Endothelial cell of umbilical vein (primary cell): Measurements from ENCODE around the gene TP73. TPM values are rescaled to one million over a fixed set of nuclear protein-coding genes. Genes with fewer than 3 reads are reported as not detected.

Source experiments
- BruUV-seq: library from RNA; stranded (reverse); fragments of 400-500 nt; replicated peaks from 2 replicates; lab custom pipeline; 2021; lab: Mats Ljungman, UMichigan
- CTCF ChIA-PET: fragments of 300-600, 350-600 bp; sonication (Branson Sonifier 250); formaldehyde crosslinking; loops from one replicate; lab custom pipeline; 2021; ENCODE audit warnings: antibody characterized with exemption, inconsistent platforms; lab: Charles Lee
- POLR2A ChIA-PET: fragments of 300-600, 350-600 bp; sonication (Branson Sonifier 250); formaldehyde crosslinking; loops from one replicate; lab custom pipeline; 2021; ENCODE audit warnings: antibody characterized with exemption, inconsistent platforms; lab: Charles Lee
- DNase-seq: peaks from one replicate; pipeline ENCODE4 v3.0.0-alpha.2; 2011; ENCODE audit warnings: low read depth, low spot score
- FAIRE-seq: peaks from 2 replicates; lab custom pipeline; 2011; peaks lifted over from hg19 to GRCh38; lab: Jason Lieb, UNC
- H2AFZ ChIP-seq: 2 replicates; pipeline ENCODE4 v1.6.0; 2012; ENCODE audit warnings: low read depth, low read length, control low read depth, inconsistent platforms
- H3K27ac ChIP-seq: 2 replicates; pipeline ENCODE4 v1.5.1; 2011; ENCODE audit warnings: low read depth, mild to moderate bottlenecking, control low read depth, low read length, moderate library complexity; ENCODE audit not compliant: insufficient read depth
- H3K27me3 ChIP-seq, 2 experiments: 2 replicates each; pipeline versions ENCODE4 v1.6.0 to v1.6.1; 2011; ENCODE audit warnings: low read length in 2 of 2, mixed read lengths in 1 of 2; ENCODE audit not compliant: control insufficient read depth in 2 of 2, insufficient read depth in 2 of 2
- H3K36me3 ChIP-seq, 2 experiments: 2 replicates in 1 of 2; 3 replicates in 1 of 2; pipeline ENCODE4 v1.5.1; 2011; ENCODE audit warnings: low read length in 2 of 2, mild to moderate bottlenecking in 1 of 2, moderate library complexity in 1 of 2; ENCODE audit not compliant: control insufficient read depth in 2 of 2, insufficient read depth in 2 of 2; ENCODE audit errors: extremely low read depth in 1 of 2
- H3K4me1 ChIP-seq: 3 replicates; pipeline ENCODE4 v1.5.1; 2011; ENCODE audit warnings: mild to moderate bottlenecking, low read length; ENCODE audit not compliant: control insufficient read depth, insufficient read depth; ENCODE audit errors: extremely low read depth
- H3K4me2 ChIP-seq: 2 replicates; pipeline ENCODE4 v1.6.1; 2011; ENCODE audit warnings: low read length, control low read depth, mixed read lengths; ENCODE audit not compliant: insufficient read depth
- H3K4me3 ChIP-seq, 3 experiments: fragments of 200-600 bp in 1 of 3; sonication (generic), shearing (Covaris generic) in 1 of 3; replicated peaks in 1 of 3; 2 replicates each; pipeline ENCODE4 v1.5.1; 2011 to 2016; ENCODE audit warnings: control low read depth in 3 of 3, low read length in 3 of 3, mild to moderate bottlenecking in 2 of 3, inconsistent platforms in 1 of 3, low read depth in 1 of 3, moderate library complexity in 1 of 3; ENCODE audit not compliant: insufficient read depth in 1 of 3
- H3K79me2 ChIP-seq: 2 replicates; pipeline ENCODE4 v1.6.0; 2012; ENCODE audit warnings: low read length, inconsistent platforms; ENCODE audit not compliant: control insufficient read depth, insufficient read depth
- H3K9ac ChIP-seq: replicated peaks from 2 replicates; pipeline ENCODE3; 2011; ENCODE audit warnings: low read length, control low read depth; ENCODE audit not compliant: insufficient read depth; ENCODE audit errors: extremely low read depth
- H3K9me1 ChIP-seq: replicated peaks from 3 replicates; pipeline ENCODE4 v1.6.0; 2011; ENCODE audit warnings: mild to moderate bottlenecking, low read length; ENCODE audit not compliant: control insufficient read depth, insufficient read depth; ENCODE audit errors: extremely low read depth
- H3K9me3 ChIP-seq: replicated peaks from 2 replicates; pipeline ENCODE4 v1.5.1; 2012; ENCODE audit warnings: low read length, inconsistent platforms; ENCODE audit not compliant: control insufficient read depth, insufficient read depth
- H4K20me1 ChIP-seq: replicated peaks from 2 replicates; pipeline ENCODE3; 2011; ENCODE audit warnings: mild to moderate bottlenecking, low read length; ENCODE audit not compliant: control insufficient read depth, insufficient read depth; ENCODE audit errors: extremely low read depth
- EZH2 ChIP-seq: IDR thresholded peaks from 2 replicates; pipeline ENCODE4 v1.6.1; 2012; ENCODE audit warnings: borderline replicate concordance, low read depth, mild to moderate bottlenecking, moderate library complexity, low read length, inconsistent platforms; ENCODE audit not compliant: severe bottlenecking
- FOS ChIP-seq: IDR thresholded peaks from 2 replicates; pipeline ENCODE4 v1.6.1; 2011; ENCODE audit warnings: mild to moderate bottlenecking, low read length, moderate library complexity, borderline replicate concordance; ENCODE audit not compliant: insufficient read depth
- GATA2 ChIP-seq: IDR thresholded peaks from 2 replicates; pipeline ENCODE4 v1.7.0; 2011; ENCODE audit warnings: low read depth, mild to moderate bottlenecking, moderate library complexity, mixed read lengths, low read length; ENCODE audit not compliant: insufficient read length, insufficient read depth
- JUN ChIP-seq: IDR thresholded peaks from 2 replicates; pipeline ENCODE4 v1.6.1; 2011; ENCODE audit warnings: borderline replicate concordance, low read depth; ENCODE audit not compliant: insufficient read length, insufficient read depth
- MAX ChIP-seq: IDR thresholded peaks from 2 replicates; pipeline ENCODE4 v1.6.1; 2011; ENCODE audit not compliant: insufficient read depth, insufficient read length
- MYC ChIP-seq: IDR thresholded peaks from one replicate; pipeline ENCODE4 v1.6.1; 2011; ENCODE audit warnings: mild to moderate bottlenecking, low read depth, low read length
- POLR2A ChIP-seq: IDR thresholded peaks from 2 replicates; pipeline ENCODE4 v1.6.1; 2012; ENCODE audit warnings: low read depth, mild to moderate bottlenecking, control low read depth, low read length
- POLR2AphosphoS5 ChIP-seq: IDR thresholded peaks from 2 replicates; pipeline ENCODE4 v1.6.1; 2012; ENCODE audit warnings: low read depth, mild to moderate bottlenecking, control low read depth, low read length, moderate library complexity; ENCODE audit not compliant: insufficient read depth
- dilution Hi-C: fragments of 300-500 bp; cut with MboI; formaldehyde crosslinking; loops from one replicate; pipeline ENCODE4 v1.15.0; 2019; ENCODE audit warnings: low sequenced_read_pairs; ENCODE audit not compliant: extremely low pct_ligation_motif_present
- intact Hi-C: fragments of 100-400 bp; cut with micrococcal nuclease; formaldehyde crosslinking; loops from one replicate; pipeline ENCODE4 v1.10.0; 2022
- polyA plus RNA-seq, 4 experiments: library from polyadenylated mRNA; depleted of rRNA in 3 of 4; stranded (reverse) in 3 of 4; unstranded in 1 of 4; fragments of >200 nt; gene quantifications; 2 replicates each; pipeline versions ENCODE4 v1.2.1 to v1.2.3, GENCODE V29; 2011 to 2012; ENCODE audit warnings: missing spikeins in 1 of 4
- total RNA-seq: library from RNA; stranded (reverse); gene quantifications from 2 replicates; pipeline ENCODE4 v1.2.3, GENCODE V29; 2021
- TF ChIP-seq, protein P1 (sequence below), 2 donors: IDR thresholded peaks; 1 replicate in 1 of 2; 2 replicates in 1 of 2; pipeline ENCODE4 v1.5.1; 2011; ENCODE audit warnings: low read length in 2 of 2, mild to moderate bottlenecking in 2 of 2, moderate library complexity in 2 of 2, control low read depth in 1 of 2, inconsistent platforms in 1 of 2, low read depth in 1 of 2; ENCODE audit not compliant: insufficient read depth in 1 of 2; ENCODE audit errors: extremely low read depth in 1 of 2

The TP73 gene
- total and polyA plus RNA-seq, 2 donors (not counting 3 experiments of a cell fraction or from before 2014, with no cell fraction given): 0.03 to 0.15 TPM

DNA sequence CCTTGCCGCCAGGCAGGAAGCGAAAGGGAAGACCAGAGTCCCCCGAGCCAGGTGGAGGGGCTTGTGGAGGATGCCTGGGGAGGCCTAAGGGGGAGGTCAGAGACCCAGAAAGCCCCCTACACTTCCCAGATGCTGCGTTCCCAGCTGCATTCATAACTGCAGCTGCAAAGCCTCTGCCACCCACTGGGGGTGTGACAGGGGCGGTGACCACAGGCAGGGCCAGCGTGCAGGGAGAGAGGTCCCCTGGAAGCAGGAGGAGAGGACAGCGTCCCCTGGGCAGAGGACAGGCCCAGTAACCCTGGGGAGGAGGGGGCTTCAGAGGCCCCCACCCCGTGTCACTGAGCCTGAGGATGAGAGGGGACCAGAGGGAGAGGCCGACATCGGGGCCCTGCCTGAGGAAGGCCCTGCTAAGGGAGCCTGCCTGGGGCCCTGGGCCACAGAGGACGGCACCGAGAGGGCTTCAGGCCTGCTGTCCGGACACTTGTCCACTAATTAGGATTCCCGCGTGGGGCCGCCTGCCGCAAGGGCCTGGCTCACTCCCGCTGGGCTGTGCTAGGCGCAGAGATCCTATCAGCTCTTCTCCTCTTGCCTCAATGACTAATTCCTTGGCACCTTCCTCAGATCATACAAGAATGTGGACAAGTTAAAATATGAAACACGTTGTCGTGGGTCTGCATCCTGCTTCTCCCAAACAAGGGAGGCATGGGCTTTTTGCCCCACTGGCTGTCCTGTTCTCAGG lies 50.8 kb downstream of the TP73 start:
- DNase-seq (no peak), FAIRE-seq (no peak)
- BruUV-seq: no TSS peak
- no peak overlapping the region for H3K9ac ChIP-seq
- no peak overlapping the region for H3K27ac ChIP-seq
- no peaks in the 10 kb centered on the region for H4K20me1 ChIP-seq
- dilution Hi-C loops: no loop called here
- H3K79me2 ChIP-seq: no peaks in the 10 kb centered on the region
- no peaks in the 10 kb centered on the region for H3K4me1 ChIP-seq
- H3K9me1 ChIP-seq: no peaks in the 10 kb centered on the region
- no peaks in the 10 kb centered on the region for H3K27me3 ChIP-seq
- POLR2A ChIA-PET: no interaction called here
- no peaks in the 10 kb centered on the region for H3K36me3 ChIP-seq
- H3K4me3 ChIP-seq: no peak overlapping the region
- H2AFZ ChIP-seq: no peak overlapping the region
- H3K9me3 ChIP-seq: no peaks in the 10 kb centered on the region
- H3K4me2 ChIP-seq: no peak overlapping the region
- CTCF ChIA-PET: interaction anchor here (1.1 to 1.7 kb wide), 2 partner anchors 11 to 21 kb away, joined by 3 read pairs; no protein-coding TSS in a partner anchor
- no peak for TF ChIP-seq MAX
- no peak for TF ChIP-seq MYC
- no peak for TF ChIP-seq JUN
- TF ChIP-seq POLR2A: no peak
- TF ChIP-seq EZH2: no peak
- no peak for TF ChIP-seq POLR2AphosphoS5
- no peak for TF ChIP-seq GATA2
- TF ChIP-seq, protein P1, sequence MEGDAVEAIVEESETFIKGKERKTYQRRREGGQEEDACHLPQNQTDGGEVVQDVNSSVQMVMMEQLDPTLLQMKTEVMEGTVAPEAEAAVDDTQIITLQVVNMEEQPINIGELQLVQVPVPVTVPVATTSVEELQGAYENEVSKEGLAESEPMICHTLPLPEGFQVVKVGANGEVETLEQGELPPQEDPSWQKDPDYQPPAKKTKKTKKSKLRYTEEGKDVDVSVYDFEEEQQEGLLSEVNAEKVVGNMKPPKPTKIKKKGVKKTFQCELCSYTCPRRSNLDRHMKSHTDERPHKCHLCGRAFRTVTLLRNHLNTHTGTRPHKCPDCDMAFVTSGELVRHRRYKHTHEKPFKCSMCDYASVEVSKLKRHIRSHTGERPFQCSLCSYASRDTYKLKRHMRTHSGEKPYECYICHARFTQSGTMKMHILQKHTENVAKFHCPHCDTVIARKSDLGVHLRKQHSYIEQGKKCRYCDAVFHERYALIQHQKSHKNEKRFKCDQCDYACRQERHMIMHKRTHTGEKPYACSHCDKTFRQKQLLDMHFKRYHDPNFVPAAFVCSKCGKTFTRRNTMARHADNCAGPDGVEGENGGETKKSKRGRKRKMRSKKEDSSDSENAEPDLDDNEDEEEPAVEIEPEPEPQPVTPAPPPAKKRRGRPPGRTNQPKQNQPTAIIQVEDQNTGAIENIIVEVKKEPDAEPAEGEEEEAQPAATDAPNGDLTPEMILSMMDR (IDR thresholded peaks at IDR 0.05; ENCODE audit: extremely low read depth in 1 of 2, insufficient read depth in 1 of 2, low read depth in 1 of 2, low read length in 2 of 2): no peak
- TF ChIP-seq FOS: no peak
- intact Hi-C loops: no loop called here
